Activated CD8-positive, alpha-beta memory T cell treated with anti-CD3 and anti-CD28 coated beads for 1 hour (primary cell): ENCODE results near the gene MAGI1.
"Not testable (repeated sequence)": the region's sequence is repeated elsewhere in the genome, so short reads cannot be mapped to it uniquely, and the experiment has no call there.

ENCODE experiments used
- DNase-seq, 2 donors: peaks; one replicate each; pipeline ENCODE4 v3.0.0-alpha.2; 2020; ENCODE audit warnings: low read depth in 1 of 2; ENCODE audit errors: extremely low read depth in 1 of 2

Gene MAGI1

DNA sequence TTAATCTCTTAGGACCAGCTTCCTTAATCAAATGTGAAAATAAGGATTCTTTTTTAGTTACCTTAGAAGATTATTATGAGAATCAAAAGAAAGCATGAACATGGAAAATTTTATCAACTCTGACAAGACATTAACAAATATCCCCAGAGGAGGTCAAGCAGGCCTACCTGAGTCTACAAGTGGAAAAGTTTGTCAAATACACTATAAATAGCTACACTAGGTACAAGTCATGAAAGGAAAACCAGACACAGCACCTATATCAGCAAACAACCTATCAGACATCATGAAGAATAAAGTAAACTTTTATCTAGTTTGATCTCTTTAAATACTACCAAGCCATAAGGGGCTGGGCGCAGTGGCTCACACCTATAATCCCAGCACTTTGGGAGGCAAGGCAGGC, 126.1 kb downstream of the MAGI1 start:
- DNase-seq, result no peak

DNA sequence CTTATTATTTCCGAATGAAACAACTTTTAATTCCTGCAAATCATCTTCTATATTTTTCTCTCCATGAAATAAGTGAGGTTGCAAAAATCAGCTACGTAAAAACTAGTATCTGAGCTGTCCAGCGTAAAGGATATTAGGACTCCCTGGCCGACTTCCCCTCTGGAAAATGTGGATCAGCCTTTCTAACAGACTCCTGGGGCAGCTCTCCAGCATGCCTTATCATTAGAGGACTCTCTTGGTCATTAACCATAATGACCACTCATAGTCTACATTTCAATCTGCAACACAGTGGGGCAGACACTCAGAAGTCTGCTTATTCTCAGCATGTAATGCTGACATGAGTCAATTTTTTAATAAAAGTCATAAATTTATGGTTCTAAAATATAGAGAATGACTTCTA, 130.1 kb downstream of the MAGI1 start:
- no peak for DNase-seq

DNA sequence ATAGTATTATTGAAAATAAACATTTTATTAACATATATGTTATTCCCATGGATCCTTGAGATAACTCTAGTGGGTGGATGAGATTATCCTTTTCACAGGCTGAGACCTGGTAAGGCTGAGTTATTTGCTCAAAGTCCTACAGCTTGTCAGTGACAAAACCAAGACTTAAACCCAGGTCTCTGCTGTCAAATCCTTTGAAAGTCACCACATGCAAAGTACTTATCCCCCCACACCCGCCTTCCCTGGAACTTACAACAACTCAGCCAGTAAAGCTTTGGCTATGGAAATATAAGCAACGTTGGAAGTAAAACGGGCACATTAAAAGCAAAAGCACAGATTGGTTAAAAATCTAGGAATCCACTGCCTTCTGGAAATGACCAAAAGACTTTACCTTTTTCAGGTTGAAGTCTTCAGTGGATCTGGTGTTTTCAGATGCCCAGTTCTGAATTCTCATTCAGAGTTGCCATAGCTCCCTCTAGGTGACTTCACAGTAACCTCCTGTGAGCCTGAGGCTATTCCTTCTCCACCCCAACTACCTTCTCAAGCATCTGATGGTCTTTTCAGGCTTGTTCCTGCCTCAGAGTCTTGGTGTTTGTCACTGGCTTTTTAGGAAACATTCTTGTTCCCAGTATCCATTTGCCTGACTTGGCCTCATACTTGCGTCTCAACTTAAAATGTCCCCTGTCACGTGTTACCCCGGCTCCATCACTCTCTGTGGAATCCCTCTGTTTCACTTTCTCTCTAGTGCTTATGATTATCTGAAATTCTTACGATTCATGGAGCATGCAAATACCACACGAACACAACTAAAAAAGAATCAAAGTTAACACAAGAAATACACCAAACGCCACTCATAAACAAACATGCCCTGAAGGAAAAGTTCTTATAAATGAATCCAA, 131.2 kb downstream of the MAGI1 start:
- DNase-seq, result no peak

DNA sequence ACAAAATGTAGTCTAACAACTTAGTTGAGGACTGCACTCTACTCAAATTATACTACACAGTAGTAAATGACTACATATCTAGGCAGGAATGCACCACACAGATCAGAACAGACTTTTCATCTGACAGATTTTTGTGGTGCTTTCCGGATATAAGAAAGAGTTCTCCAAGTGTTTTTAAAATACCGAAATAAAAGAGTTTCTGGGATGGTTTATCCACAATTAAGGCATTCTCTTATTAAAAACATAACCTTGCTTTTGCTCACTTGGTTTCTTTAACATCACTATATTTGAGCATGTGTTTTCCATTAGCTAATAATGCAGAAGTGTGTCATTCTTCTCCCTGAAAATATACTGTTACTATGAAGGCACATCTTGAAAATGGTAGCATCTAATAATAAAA, 132.9 kb downstream of the MAGI1 start:
- DNase-seq, result no peak

DNA sequence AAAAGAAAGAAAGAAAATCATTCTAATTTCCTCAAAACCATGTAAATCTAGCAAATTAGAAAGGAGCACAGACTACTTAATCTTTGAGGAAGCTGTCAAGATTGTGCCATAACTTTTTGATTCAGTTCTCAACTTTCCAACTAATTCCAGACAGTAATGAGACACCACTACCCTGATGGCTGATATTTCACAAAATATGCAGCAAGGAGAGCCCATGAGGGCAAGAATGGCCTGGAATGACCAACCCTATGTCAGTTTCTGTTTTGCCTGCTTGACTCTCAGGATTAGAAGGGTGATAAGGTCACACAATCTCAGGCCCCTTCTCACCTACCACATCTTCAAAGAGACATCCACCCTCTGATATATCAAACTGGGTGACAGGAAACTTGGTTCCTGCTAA, 134.7 kb downstream of the MAGI1 start:
- DNase-seq, result no peak

DNA sequence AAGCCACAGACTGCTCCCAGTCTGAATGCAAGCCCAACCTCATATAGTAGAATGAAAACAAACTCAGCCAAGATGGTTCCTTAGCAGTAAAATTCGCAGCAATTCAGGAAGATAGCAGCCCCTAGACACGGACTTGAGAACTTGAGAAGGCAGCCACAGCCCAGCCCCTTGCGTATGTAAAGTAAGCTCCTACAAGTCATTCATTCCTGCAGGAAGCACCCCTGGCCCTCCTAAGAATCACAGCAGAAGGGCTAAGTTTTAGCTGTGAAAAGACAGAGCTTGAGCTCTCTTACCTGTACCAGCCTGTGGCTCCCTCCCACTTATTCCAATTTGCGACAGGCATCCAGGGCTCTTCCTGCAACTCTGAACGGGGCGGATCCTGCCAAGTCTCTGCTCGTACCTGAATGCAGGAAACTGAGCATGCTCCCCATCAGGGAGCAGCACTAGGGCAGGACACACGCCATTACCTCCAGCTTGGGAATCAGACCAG, 136.4 kb downstream of the MAGI1 start:
- no peak for DNase-seq

DNA sequence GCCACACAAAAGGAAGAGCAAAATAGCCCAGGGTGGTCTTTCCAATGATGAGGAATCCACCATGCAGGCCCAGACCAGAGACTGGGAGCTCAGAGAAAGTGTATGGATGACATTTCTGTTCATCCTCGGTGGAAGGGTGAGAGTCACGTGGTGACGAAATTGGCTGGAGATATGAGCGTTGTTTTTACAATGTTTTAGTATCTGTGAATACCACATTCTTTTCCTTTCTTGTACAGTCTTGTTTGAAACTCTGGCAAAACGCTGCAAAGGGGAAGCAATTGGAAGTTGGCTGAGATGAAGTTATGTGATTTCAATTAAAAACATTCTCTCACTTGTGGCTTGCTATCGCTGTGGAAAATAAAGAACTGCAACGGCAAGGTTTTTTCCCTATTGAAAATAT, 137.5 kb downstream of the MAGI1 start:
- DNase-seq, result no peak

DNA sequence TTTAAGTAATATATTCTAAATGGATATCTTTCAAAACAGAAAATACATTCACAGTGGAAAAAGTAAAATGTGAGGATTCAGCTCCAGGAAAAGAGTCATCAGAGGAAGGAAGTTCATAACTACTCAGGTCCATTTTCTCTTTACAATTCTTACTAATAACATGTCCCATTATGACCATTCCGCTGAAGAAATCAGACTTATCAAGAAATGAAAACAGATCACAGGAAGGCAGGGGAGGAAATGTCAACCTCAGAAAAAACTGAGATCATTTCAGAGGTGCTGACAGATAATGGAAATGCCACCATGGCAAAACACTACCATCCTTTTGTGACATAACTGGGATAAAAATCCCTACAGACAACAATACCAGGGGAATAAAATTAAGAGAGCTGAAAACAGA, 139.5 kb downstream of the MAGI1 start:
- DNase-seq, result no peak

DNA sequence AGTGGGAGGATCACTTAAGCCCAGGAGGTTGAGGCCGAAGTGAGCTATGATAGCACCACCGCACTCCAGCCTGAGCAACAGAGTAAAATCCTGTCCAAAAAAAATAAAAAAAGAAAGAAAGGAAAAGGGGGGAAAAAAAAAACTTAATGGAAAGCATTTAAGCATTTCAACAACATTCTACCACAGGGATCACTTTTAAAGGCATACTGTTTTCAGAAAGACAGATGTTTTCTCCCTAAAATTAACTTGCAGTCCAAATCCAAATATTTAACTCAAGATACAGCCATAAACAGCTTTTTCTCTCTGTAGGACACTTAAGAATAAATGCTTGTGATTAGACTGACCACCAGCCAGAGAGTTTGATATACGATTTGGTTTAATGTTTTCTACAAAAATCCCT, 141.0 kb downstream of the MAGI1 start:
- no peak for DNase-seq

DNA sequence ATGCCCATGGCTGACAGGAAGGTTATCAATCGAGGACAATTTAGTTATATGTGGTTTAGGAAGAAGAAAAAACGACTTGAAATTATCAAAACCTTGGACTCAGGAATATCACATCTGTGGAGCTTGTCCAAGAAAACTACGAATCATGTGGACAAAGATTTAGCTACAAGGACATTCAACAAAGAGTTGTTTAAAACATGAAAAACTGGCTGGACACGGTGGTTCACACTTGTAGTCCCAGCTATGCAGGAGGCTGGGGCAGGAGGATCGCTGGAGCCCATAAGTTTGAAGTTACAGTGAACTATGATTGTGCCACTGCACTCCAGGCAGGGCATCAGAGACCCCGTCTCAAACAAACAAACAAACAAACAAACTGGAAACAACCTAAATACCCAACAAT, 142.4 kb downstream of the MAGI1 start:
- DNase-seq, result no peak

DNA sequence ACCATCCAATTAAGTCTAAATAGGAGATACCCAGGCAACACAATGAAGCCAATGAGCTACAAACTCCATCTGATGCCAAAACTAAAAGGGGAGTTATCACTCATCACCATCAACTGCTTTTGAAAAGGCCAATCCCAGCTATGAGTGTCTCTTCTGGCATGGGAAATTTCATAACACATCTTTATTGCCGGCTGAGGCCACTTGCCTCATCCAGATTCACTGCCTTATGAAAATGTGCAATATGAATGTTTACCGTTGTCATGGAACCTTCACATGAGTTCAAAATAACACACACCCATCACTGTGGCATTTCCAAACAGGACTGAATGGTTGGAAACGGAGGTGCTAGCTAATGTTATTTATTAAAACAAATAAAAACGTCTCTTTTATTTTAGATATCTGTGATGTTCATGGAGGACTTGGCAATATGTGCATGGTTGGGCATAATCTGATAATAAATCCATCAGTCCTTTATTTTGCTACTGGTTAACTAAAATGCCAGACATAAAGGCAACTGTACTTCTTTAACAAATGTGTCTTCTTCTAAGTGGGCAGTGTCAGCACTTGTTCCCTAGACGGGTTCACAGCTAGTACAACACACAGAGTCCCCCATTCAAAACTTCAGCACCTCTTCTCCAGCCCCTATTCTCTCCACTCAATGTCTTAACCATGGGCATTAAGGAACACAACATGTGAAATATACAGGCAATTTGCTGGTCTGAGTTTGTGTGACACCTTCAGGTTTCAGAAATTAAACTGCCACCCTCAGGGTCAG, 143.9 kb downstream of the MAGI1 start:
- DNase-seq, result no peak

DNA sequence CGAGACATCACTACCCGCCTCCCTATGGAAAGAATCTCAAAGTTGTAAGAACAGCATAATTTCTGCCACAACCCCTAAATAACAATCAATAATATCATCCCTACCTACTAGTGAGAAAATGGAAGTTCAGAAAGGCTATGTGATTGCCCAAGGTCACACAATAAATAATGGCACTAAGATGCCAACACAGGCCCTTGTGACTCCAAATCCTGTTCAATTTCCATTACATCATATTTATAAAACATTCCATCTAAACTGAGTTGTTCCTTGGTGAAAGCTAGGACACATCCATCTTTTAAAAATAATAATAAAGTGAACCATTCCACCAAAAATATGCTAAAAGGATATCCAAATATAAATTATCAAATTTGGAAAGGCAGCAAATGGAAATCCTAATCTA, 144.6 kb downstream of the MAGI1 start:
- DNase-seq, result no peak

DNA sequence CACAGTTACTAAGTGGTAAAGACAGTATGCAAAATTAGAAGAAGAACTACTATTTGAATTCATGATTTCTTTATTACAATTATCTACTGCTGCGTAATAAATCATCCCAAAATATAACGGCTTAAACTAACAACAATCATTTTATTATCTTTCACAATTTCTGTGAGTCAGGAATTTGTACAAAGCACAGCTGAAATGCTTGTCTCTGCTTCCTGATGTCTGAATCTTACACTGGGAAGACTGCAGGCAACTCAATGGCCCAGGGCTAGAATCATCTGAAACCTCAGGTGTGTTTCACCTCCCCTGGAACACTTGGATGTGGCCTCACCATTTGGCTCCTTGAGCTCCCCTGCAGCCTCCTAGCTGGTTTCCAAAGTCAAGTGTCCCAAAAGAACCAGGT, 145.1 kb downstream of the MAGI1 start:
- DNase-seq, result no peak

DNA sequence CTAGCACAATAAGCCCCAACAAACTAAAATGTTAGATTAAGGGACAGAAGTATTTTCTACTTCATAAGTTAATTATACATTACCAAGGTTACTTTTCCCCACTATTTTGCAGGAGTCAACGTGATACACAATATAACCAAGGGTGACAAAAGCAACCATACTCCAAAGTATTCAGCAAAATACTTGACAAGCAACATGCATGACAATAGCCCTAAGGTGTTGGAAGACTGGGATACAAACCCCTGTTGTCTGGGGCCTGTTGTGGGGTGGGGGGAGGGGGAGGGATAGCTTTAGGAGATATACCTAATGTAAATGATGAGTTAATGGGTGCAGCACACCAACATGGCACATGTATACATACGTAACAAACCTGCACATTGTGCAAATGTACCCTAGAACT, 147.2 kb downstream of the MAGI1 start:
- DNase-seq, result not testable (repeated sequence)

DNA sequence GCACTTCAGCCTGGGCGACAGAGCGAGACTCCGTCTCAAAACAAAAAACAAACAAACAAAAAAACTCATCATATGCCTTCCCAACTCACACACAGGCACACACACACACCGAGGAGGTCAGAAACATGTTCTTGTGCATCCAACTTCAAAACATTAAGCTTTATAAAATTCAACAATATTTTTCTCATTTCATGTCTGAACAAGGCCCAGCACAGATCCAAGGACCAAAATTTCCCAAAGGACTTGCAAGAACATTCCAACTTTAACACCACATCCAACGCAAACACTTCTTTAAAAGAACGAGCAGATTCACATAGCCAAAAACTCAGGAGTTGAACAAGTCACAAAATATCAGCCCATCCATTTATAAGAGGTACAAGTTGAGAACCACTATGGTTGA, 148.4 kb downstream of the MAGI1 start:
- DNase-seq, result no peak

DNA sequence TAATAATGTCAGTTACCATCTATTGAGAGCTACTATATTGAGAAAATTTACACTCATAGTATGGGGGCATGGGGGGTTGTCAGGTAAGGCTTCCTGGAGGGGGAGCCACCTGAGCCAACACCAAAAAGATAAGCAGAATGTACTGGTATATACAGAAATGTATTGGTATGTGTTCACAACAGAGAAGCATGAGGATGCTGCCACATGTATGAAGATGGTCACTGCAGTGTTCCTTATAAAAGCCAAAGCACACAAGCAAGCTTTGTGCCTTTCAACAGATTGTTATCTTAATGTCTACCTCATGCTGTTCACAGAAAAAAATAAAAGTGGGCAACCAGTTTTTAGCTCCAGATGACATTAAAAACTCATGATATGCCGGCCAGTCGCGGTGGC, 149.0 kb downstream of the MAGI1 start:
- DNase-seq, result no peak

DNA sequence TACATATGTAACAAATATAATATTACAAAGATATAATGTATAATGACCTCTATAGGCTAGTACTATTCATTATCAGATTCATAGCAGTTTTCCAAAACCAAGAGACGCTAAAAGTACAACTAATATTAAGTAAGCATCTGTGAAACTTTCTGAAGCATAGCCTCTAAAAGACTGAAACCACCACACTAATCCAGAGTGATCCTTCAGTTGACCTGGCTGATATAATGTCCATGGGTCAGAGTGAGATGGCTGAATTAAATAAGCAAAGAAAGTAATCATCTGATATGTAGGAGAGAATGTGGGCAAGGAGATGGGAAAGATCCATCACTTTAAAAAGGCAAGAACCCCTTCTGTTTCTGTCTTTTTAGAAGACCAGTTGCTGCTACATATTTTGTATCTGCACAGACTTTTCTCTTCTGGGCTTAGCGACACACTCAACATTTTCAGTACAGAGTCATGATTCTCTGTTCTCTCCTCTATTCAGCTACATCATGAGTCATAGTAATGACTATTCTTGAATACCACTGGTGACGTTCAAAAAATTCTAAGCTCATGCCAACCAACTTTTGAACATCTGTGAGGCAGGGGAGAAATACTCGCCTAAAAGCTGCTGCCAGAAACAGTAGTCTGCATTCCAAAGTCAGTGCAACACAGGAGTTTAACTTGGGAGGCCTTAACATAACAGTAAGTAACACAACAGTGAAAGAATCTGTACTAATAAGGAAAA, 149.6 kb downstream of the MAGI1 start:
- no peak for DNase-seq

DNA sequence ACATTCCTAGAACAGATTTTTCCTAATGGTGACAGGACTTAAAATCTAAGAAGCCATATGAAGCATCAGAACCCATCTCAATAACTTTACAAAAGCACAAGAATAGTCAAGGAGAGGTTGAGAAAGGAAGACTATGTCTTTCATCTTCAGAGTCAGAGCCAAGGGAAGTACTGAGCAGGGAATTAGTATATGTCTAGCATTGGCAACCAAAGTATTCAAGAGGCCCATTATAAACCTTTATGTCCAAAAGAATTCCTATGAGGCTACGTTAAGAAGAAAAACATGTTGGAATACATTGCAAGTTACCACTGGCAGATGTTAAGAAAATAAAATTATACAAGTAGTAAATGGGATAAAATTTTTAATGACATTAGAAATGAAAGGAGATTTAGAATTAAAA, 150.5 kb downstream of the MAGI1 start:
- no peak for DNase-seq

DNA sequence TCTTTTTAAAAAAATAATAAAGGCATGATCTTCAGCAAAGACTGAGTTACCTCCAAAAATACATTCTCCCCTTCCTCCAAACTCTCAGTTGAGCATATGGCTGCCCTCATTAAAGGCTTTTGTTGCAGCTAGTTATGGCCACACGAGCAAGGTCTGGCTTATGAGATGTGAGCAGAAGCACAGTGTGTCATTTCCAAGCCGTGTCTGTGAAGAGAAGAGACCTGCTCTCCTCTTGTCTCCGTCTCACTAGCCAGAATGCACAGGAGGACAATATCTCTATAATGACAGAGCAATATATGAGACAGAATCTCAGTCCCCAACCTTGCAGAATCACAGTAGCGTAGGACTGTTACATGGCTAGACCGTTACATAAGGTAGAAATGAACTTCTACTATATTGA, 152.3 kb downstream of the MAGI1 start:
- no peak for DNase-seq

DNA sequence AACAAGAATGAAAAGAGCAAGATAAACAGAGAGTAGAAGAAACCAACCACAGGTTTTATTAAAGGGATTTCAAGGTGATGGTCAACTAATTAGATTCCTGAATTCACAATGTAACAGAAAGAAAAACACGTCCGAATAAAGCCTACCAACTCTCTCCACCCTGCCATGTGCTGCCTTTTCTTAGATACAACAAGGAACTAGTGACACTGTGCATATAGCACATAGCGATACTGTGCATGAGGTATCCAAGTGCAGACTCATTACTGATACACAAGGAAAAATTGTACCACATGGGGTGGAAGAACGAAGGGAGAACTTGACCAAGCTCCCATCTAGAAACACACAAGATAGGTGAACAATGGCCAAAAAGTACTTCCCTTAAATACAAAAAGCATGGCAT, 154.6 kb downstream of the MAGI1 start:
- no peak for DNase-seq

DNA sequence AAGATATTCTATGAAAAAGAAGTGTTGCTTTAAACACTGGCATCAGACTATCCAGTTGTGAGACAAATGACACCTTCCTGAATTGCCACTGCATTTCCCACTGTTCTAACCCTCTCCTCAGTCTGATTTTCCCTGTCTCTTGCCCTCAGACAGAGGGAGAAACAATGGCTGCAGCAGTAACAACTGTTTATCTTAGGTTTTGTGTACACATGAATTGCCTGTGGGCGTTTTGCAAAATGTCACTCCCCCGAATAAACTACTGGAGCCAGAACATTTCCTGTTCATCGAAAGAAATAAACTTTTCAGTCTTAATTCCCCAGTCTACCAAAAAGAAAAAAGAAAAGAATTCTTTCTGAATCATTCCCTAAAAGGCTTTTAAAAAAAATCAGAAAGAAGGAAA, 155.1 kb downstream of the MAGI1 start:
- no peak for DNase-seq
